ENCODE results near the gene NUDT3. TPM values are rescaled to one million over a fixed set of nuclear protein-coding genes. Genes with fewer than 3 reads are reported as not detected.

NUDT3 gene
- total and polyA plus RNA-seq, 9 of the 15 experiments (the other 6 are each of a cell fraction or from before 2014, with no cell fraction given): 5.4 to 81.2 (median 56.4) TPM

DNA sequence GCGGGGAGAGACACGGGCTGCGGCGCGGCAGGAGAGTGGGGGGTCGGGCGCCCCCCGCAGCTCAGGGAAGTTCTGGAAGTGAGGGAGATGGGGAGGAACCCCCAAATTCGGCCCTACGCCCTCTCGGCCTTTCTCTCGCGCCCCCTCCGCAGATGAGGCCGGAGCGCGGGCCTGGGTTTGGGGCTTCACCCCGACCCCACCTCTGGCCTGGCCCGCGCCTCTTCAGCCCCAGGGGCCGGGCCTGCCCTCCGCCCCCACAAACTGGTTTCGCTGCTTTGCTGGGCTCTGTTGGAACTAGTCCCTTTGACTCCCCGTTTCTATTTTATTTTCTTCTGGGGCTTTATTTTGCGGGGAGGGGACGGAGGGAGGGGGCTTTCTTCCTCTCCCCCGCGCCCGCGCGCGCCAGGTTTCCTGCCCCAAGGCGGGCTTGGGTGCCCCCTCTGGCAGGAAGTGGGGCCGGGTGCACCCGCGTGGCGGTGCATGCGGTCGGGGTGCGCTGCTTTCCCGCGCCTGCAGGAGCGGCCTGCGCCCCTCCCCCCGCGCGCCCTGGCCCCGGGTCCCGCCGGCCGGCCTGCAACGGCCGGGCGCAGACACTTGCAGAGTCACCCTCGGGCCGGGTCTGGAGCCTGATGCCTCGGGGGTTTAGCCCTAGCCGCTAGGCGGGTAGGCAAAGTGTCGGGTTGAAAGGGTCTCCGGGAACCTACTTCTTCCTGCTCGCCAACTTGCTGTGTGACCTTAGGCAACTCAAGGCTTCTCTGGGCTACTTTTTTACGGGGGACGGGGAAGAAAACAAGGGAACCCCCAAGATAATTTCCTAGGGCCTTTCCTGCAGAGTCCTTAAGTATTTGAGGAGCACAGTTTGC lies 154.5 kb downstream of the NUDT3 start (continued):
- TF ChIP-seq, protein P1, sequence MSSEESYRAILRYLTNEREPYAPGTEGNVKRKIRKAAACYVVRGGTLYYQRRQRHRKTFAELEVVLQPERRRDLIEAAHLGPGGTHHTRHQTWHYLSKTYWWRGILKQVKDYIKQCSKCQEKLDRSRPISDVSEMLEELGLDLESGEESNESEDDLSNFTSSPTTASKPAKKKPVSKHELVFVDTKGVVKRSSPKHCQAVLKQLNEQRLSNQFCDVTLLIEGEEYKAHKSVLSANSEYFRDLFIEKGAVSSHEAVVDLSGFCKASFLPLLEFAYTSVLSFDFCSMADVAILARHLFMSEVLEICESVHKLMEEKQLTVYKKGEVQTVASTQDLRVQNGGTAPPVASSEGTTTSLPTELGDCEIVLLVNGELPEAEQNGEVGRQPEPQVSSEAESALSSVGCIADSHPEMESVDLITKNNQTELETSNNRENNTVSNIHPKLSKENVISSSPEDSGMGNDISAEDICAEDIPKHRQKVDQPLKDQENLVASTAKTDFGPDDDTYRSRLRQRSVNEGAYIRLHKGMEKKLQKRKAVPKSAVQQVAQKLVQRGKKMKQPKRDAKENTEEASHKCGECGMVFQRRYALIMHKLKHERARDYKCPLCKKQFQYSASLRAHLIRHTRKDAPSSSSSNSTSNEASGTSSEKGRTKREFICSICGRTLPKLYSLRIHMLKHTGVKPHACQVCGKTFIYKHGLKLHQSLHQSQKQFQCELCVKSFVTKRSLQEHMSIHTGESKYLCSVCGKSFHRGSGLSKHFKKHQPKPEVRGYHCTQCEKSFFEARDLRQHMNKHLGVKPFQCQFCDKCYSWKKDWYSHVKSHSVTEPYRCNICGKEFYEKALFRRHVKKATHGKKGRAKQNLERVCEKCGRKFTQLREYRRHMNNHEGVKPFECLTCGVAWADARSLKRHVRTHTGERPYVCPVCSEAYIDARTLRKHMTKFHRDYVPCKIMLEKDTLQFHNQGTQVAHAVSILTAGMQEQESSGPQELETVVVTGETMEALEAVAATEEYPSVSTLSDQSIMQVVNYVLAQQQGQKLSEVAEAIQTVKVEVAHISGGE (CRISPR knock-in tag; IDR thresholded peaks at IDR 0.05): peak in 1 of 3 experiments; percentile 80; a peak in 2 of 6 replicates
- TF ChIP-seq, protein P2, sequence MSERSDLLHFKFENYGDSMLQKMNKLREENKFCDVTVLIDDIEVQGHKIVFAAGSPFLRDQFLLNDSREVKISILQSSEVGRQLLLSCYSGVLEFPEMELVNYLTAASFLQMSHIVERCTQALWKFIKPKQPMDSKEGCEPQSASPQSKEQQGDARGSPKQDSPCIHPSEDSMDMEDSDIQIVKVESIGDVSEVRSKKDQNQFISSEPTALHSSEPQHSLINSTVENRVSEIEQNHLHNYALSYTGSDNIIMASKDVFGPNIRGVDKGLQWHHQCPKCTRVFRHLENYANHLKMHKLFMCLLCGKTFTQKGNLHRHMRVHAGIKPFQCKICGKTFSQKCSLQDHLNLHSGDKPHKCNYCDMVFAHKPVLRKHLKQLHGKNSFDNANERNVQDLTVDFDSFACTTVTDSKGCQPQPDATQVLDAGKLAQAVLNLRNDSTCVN (CRISPR knock-in tag; IDR thresholded peaks at IDR 0.05): 0 out of 2 replicates have a peak, but pooled peaks have one; percentile 37
- peak; percentile 98 for TF ChIP-seq BRD4 (IDR thresholded peaks at IDR 0.05)
- peak; percentile 82 for TF ChIP-seq GATAD2B (IDR thresholded peaks at IDR 0.05; ENCODE audit: borderline replicate concordance)
- peak; percentile 84 for TF ChIP-seq NEUROD1 (IDR thresholded peaks at IDR 0.05; ENCODE audit: borderline replicate concordance, low read depth, low read length, partially characterized antibody)
- TF ChIP-seq, protein P3, sequence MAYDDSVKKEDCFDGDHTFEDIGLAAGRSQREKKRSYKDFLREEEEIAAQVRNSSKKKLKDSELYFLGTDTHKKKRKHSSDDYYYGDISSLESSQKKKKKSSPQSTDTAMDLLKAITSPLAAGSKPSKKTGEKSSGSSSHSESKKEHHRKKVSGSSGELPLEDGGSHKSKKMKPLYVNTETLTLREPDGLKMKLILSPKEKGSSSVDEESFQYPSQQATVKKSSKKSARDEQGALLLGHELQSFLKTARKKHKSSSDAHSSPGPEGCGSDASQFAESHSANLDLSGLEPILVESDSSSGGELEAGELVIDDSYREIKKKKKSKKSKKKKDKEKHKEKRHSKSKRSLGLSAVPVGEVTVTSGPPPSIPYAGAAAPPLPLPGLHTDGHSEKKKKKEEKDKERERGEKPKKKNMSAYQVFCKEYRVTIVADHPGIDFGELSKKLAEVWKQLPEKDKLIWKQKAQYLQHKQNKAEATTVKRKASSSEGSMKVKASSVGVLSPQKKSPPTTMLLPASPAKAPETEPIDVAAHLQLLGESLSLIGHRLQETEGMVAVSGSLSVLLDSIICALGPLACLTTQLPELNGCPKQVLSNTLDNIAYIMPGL (CRISPR knock-in tag; IDR thresholded peaks at IDR 0.05): peak; percentile 100
- TF ChIP-seq DPF2 (IDR thresholded peaks at IDR 0.05): peak; percentile 37; the same call in 1 of the 2 replicates
- no peak for TF ChIP-seq RFX1 (IDR thresholded peaks at IDR 0.05)
- TF ChIP-seq RBFOX2 (IDR thresholded peaks at IDR 0.05; ENCODE audit: low read depth, low read length): peak; percentile 94
- TF ChIP-seq PTBP1 (IDR thresholded peaks at IDR 0.05; ENCODE audit: low read depth, low read length): 0 out of 2 replicates have a peak, but pooled peaks have one; percentile 44
- TF ChIP-seq SMAD4 (CRISPR knock-in tag; conservative IDR thresholded peaks at IDR 0.05): peak; percentile 91
- TF ChIP-seq, protein P4, sequence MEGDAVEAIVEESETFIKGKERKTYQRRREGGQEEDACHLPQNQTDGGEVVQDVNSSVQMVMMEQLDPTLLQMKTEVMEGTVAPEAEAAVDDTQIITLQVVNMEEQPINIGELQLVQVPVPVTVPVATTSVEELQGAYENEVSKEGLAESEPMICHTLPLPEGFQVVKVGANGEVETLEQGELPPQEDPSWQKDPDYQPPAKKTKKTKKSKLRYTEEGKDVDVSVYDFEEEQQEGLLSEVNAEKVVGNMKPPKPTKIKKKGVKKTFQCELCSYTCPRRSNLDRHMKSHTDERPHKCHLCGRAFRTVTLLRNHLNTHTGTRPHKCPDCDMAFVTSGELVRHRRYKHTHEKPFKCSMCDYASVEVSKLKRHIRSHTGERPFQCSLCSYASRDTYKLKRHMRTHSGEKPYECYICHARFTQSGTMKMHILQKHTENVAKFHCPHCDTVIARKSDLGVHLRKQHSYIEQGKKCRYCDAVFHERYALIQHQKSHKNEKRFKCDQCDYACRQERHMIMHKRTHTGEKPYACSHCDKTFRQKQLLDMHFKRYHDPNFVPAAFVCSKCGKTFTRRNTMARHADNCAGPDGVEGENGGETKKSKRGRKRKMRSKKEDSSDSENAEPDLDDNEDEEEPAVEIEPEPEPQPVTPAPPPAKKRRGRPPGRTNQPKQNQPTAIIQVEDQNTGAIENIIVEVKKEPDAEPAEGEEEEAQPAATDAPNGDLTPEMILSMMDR (IDR thresholded peaks at IDR 0.05 in 2 of 3, conservative IDR thresholded peaks at IDR 0.05 in 1 of 3; ENCODE audit: insufficient read depth in 2 of 3, low read depth in 1 of 3, low read length in 3 of 3): peak; percentile 45 to 81 (median 66); a peak in 4 of 6 replicates
- no peak for TF ChIP-seq FOXM1 (IDR thresholded peaks at IDR 0.05; ENCODE audit: low read depth)
- TF ChIP-seq FOXM1 (CRISPR knock-in tag; IDR thresholded peaks at IDR 0.05; ENCODE audit: low read depth): peak; percentile 96
- TF ChIP-seq ZNF253 (CRISPR knock-in tag; conservative IDR thresholded peaks at IDR 0.05): no peak
- peak; percentile 37 to 92; a peak in 3 of 4 replicates for TF ChIP-seq SIN3A (IDR thresholded peaks at IDR 0.05; ENCODE audit: borderline replicate concordance in 2 of 2, control insufficient read depth in 1 of 2, low read depth in 2 of 2, low read length in 2 of 2)
- no peak for TF ChIP-seq ARHGAP35 (IDR thresholded peaks at IDR 0.05; ENCODE audit: partially characterized antibody)
- peak; percentile 75; the same call in 1 of the 2 replicates for TF ChIP-seq CBX5 (IDR thresholded peaks at IDR 0.05; ENCODE audit: borderline replicate concordance, low read depth)
